GM13977 (cell line): ENCODE results near the gene CXCL3.
"Not testable (repeated sequence)": the region's sequence is repeated elsewhere in the genome, so short reads cannot be mapped to it uniquely, and the experiment has no call there.

Source experiments
- DNase-seq: peaks from one replicate; pipeline ENCODE4 v3.0.0; 2012; ENCODE audit warnings: low spot score
- in situ Hi-C: fragments of 300-500 bp; cut with MboI; formaldehyde crosslinking; loops from one replicate; pipeline ENCODE4 v1.12.0; 2022; ENCODE audit warnings: low sequenced_read_pairs, low pct_unique_long_range_greater_than_20kb, mixed read lengths, inconsistent platforms; ENCODE audit not compliant: unreplicated experiment
- TF ChIP-seq, protein P1 (sequence below): IDR thresholded peaks from 2 replicates; pipeline ENCODE4 v1.5.1; 2012; ENCODE audit warnings: mild to moderate bottlenecking, control low read depth; ENCODE audit not compliant: insufficient read depth; ENCODE audit errors: extremely low read depth, missing control alignments

Gene CXCL3

GRCh38 chr4:74038425-74039314 is at the start of gene CXCL3:
Gene CXCL3 (minus strand): TSS chr4:74038689. CDS start chr4:74038611, 78 bp downstream.
- TF ChIP-seq, protein P1, sequence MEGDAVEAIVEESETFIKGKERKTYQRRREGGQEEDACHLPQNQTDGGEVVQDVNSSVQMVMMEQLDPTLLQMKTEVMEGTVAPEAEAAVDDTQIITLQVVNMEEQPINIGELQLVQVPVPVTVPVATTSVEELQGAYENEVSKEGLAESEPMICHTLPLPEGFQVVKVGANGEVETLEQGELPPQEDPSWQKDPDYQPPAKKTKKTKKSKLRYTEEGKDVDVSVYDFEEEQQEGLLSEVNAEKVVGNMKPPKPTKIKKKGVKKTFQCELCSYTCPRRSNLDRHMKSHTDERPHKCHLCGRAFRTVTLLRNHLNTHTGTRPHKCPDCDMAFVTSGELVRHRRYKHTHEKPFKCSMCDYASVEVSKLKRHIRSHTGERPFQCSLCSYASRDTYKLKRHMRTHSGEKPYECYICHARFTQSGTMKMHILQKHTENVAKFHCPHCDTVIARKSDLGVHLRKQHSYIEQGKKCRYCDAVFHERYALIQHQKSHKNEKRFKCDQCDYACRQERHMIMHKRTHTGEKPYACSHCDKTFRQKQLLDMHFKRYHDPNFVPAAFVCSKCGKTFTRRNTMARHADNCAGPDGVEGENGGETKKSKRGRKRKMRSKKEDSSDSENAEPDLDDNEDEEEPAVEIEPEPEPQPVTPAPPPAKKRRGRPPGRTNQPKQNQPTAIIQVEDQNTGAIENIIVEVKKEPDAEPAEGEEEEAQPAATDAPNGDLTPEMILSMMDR, result no peak
- in situ Hi-C loops, result no loop called here
- peak; percentile 23 for DNase-seq

DNA sequence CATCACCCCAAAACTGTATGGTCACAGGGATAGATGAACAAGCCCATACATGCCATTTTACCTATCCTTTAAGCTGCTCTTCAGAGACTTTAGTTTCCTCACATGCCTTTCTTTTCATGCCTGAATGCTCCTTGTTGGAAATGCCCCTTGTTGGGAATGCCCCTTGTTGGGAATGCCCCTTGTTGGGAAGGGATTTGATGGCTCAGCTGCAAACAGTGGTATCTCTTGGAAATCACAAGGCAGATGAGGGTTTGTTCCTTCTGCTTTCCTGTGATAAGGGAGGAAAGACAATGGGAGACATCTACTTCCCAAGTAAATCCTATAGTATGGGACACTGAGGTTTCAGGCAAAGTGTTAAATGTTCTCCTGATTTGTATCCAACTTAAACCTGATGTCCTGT is 49.0 kb upstream of the CXCL3 start:
- in situ Hi-C loops, result no loop called here
- DNase-seq, result no peak
- TF ChIP-seq, protein P1, result no peak

- in situ Hi-C loops, result no loop called here
- TF ChIP-seq, protein P1, result no peak
- DNase-seq, result no peak
Measured at GRCh38 chr4:74085669-74086068, 47.2 kb upstream of the CXCL3 start.

GRCh38 chr4:74084984-74085383 is 46.5 kb upstream of the CXCL3 start:
- DNase-seq, result no peak
- in situ Hi-C loops, result no loop called here
- TF ChIP-seq, protein P1, result no peak

- in situ Hi-C loops, result no loop called here
- TF ChIP-seq, protein P1, result no peak
- DNase-seq, result no peak
Measured at GRCh38 chr4:74083546-74083945, 45.1 kb upstream of the CXCL3 start.

DNA sequence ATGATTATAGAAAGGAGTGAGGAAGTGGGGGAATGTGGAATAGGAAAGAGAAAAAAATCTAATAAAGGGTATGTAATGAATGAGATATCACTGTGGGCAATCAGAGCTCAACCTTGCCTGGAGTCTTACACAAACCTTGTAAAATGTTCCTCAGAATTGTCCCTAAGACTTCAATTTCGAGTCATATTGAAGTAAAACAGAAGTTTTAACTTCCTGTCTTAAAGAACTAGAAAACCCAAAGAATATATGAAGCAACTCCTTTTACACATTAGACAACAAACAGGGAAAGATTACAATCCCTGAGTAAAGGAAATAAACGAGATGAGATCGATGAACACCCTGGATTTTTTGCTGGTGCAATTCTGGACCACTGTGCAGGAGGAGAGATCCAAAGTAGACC is 42.5 kb upstream of the CXCL3 start:
- DNase-seq, result no peak
- in situ Hi-C loops, result no loop called here
- TF ChIP-seq, protein P1, result no peak

DNA sequence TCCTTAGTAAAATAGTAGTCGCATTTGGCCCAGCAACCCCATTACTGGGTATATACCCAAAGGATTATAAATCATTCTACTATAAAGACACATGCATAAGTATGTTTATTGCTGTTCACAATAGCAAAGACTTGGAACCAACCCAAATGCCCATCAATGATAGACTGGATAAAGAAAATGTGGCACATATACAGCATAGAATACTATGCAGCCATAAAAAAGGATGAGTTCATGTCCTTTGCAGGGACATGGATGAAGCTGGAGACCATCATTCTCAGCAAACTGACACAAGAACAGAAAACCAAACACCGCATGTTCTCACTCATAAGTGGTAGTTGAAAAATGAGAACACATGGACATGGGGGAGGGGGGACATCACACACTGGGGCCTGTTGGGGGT is 41.9 kb upstream of the CXCL3 start:
- in situ Hi-C loops, DNase-seq: not testable (repeated sequence)

- DNase-seq, in situ Hi-C loops: not testable (repeated sequence)
Measured at GRCh38 chr4:74079024-74079423, 40.5 kb upstream of the CXCL3 start.
